HG02870 (cell line): ENCODE measurements around the gene KLHDC7B.
"Not testable (repeated sequence)": the region's sequence is repeated elsewhere in the genome, so short reads cannot be mapped to it uniquely, and the experiment has no call there.

Experiments used
- ATAC-seq: cut with Tn5 transposase; IDR thresholded peaks from one replicate; pipeline ENCODE4 v1.9.1; 2021; ENCODE audit warnings: mild to moderate bottlenecking, moderate library complexity; ENCODE audit not compliant: unreplicated experiment

KLHDC7B gene

GRCh38 chr22:50529416-50529896 lies 16.2 kb upstream of the KLHDC7B start:
- ATAC-seq, result no peak

- ATAC-seq, result no peak
Measured at GRCh38 chr22:50529897-50530579, 15.7 kb upstream of the KLHDC7B start, which contains the start of gene TYMP. Gene TYMP (minus strand): TSS chr22:50530012. CDS start chr22:50529709, 303 bp downstream.

- ATAC-seq, result no peak
Measured at GRCh38 chr22:50530580-50530876, 15.2 kb upstream of the KLHDC7B start.

GRCh38 chr22:50530877-50531545 lies 14.7 kb upstream of the KLHDC7B start:
- ATAC-seq, result no peak

- ATAC-seq, result no peak
Measured at GRCh38 chr22:50531546-50531961, 14.1 kb upstream of the KLHDC7B start.

- ATAC-seq, result no peak
Measured at GRCh38 chr22:50531962-50532674, 13.6 kb upstream of the KLHDC7B start.

- ATAC-seq, result no peak
Measured at GRCh38 chr22:50532824-50533796, 12.6 kb upstream of the KLHDC7B start.

- ATAC-seq, result not testable (repeated sequence)
Measured at GRCh38 chr22:50533856-50534711, 11.6 kb upstream of the KLHDC7B start.

GRCh38 chr22:50535113-50535512 lies 10.6 kb upstream of the KLHDC7B start:
- ATAC-seq, result no peak

GRCh38 chr22:50536226-50536625 lies 9.5 kb upstream of the KLHDC7B start:
- no peak for ATAC-seq

- no peak for ATAC-seq
Measured at GRCh38 chr22:50537765-50538164, 7.9 kb upstream of the KLHDC7B start.

- ATAC-seq, result no peak
Measured at GRCh38 chr22:50540381-50540780, 5.3 kb upstream of the KLHDC7B start.

- not testable (repeated sequence) for ATAC-seq
Measured at GRCh38 chr22:50541667-50542026, 4.1 kb upstream of the KLHDC7B start.

- no peak for ATAC-seq
Measured at GRCh38 chr22:50542416-50542927, 3.2 kb upstream of the KLHDC7B start.

GRCh38 chr22:50544078-50544745 lies 1.5 kb upstream of the KLHDC7B start:
- ATAC-seq, result no peak

GRCh38 chr22:50544746-50545253 lies 899 bp upstream of the KLHDC7B start:
- ATAC-seq, result no peak

GRCh38 chr22:50546326-50547262 lies 895 bp downstream of the KLHDC7B start:
- ATAC-seq, result no peak
